ENCODE results near the gene GFRA1. TPM values are rescaled to one million over a fixed set of nuclear protein-coding genes. Genes with fewer than 3 reads are reported as not detected.

GFRA1 gene
- total and polyA plus RNA-seq, 2 of the 4 experiments (the other 2 are of a cell fraction): 9.1 to 9.3 TPM

DNA sequence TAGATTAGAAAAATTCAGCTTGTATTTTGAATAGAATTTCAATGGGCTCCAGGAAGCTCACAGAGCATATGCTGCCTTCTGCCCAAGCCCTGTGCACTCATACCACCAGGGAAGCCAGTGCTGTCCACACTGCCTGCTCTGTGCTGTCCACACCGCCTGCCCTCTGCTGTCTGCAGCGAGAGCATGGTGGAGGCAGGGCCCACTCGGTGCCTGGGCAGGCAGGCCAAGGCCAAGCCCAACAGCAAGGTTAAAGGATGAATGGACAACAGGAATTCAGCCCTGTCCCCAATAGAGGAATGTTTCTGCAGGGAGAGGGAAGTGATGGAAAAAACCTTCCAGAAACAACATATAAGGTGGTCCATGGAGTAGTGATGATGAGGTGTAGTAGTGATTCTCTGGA is 146.8 kb downstream of the GFRA1 start:
- Histone ChIP-seq H2AFZ (replicated peaks; ENCODE audit: low read length, poor library complexity) (no peak overlapping the region), H2BK20ac (ENCODE audit: low read depth, low read length) (no peak overlapping the region), H3K4me2 (ENCODE audit: low read depth, low read length) (no peak overlapping the region), H3K9me1 (ENCODE audit: insufficient read depth, low read length) (no peaks in the 10 kb centered on the region), H4K91ac (ENCODE audit: insufficient read depth, low read depth, low read length) (no peak overlapping the region), H3K27me3 (ENCODE audit: control insufficient read depth, insufficient read depth, low read length) (no peaks in the 10 kb centered on the region), H3K4me1 (ENCODE audit: control insufficient read depth, insufficient read depth, low read length) (no peaks in the 10 kb centered on the region), H4K8ac (ENCODE audit: low read depth in 2 of 2, low read length in 2 of 2) (no peak overlapping the region), H3K27ac (ENCODE audit: insufficient read depth, low read length) (no peak overlapping the region), H3K36me3 (ENCODE audit: control insufficient read depth, insufficient read depth, low read length) (no peaks in the 10 kb centered on the region), H4K5ac (ENCODE audit: low read depth, low read length) (no peak overlapping the region), H3K23ac (ENCODE audit: low read depth, low read length) (no peak overlapping the region), H2BK5ac (ENCODE audit: low read depth, low read length, poor library complexity, severe bottlenecking) (no peak overlapping the region), H3K56ac (ENCODE audit: extremely low read depth, insufficient read depth, low read length) (no peak overlapping the region), H4K20me1 (ENCODE audit: insufficient read depth, low read length) (no peaks in the 10 kb centered on the region), H2BK15ac (ENCODE audit: low read depth, low read length) (no peak overlapping the region), H2BK120ac (ENCODE audit: low read depth, low read length) (no peak overlapping the region), H3K4ac (ENCODE audit: low read depth, low read length) (no peak overlapping the region), H2AK5ac (ENCODE audit: low read depth, low read length) (no peak overlapping the region), H3K79me1 (ENCODE audit: low read depth in 1 of 2, low read length in 2 of 2) (no peaks in the 10 kb centered on the region), H2AK9ac (replicated peaks; ENCODE audit: low read depth, low read length, poor library complexity) (no peak overlapping the region), H3K18ac (ENCODE audit: low read depth, low read length) (no peak overlapping the region), H3K9ac (ENCODE audit: low read depth, low read length) (no peak overlapping the region), H3K4me3 (ENCODE audit: insufficient read depth, low read depth, low read length) (no peak overlapping the region), H3K14ac (replicated peaks; ENCODE audit: low read depth, low read length) (no peak overlapping the region), H3K9me3 (ENCODE audit: control insufficient read depth, insufficient read depth, low read length) (0 out of 2 replicates have a peak, but pooled peaks cover 5% of the 10 kb centered on the region)
- CTCF ChIA-PET: no interaction called here
- WGBS, 2 experiments (ENCODE audit: extremely low coverage in 2 of 2, insufficient read length in 1 of 2): 62% methylated on average over 3 of the region's 3 CpGs; no CpG with 5 or more reads in 1 of the 2 experiments
- dilution Hi-C loops (cut with HindIII; ENCODE audit: low sequenced_read_pairs, unreplicated experiment): no loop called here
- intact Hi-C loops (cut with micrococcal nuclease): no loop called here
- ATAC-seq (ENCODE audit: low read depth): no peak
- TF ChIP-seq POLR2A (IDR thresholded peaks at IDR 0.05; ENCODE audit: low read depth, low read length): no peak
- no peak for TF ChIP-seq MAZ (IDR thresholded peaks at IDR 0.05; ENCODE audit: borderline replicate concordance, low read depth, low read length)
- no peak for TF ChIP-seq NFE2L2 (IDR thresholded peaks at IDR 0.05; ENCODE audit: low read depth, low read length)
- TF ChIP-seq CEBPB (IDR thresholded peaks at IDR 0.05; ENCODE audit: low read depth, low read length): no peak
- no peak for TF ChIP-seq RCOR1 (IDR thresholded peaks at IDR 0.05; ENCODE audit: insufficient replicate concordance, low read length)
- TF ChIP-seq RAD21 (IDR thresholded peaks at IDR 0.05; ENCODE audit: low read length): no peak
- TF ChIP-seq, protein P1, sequence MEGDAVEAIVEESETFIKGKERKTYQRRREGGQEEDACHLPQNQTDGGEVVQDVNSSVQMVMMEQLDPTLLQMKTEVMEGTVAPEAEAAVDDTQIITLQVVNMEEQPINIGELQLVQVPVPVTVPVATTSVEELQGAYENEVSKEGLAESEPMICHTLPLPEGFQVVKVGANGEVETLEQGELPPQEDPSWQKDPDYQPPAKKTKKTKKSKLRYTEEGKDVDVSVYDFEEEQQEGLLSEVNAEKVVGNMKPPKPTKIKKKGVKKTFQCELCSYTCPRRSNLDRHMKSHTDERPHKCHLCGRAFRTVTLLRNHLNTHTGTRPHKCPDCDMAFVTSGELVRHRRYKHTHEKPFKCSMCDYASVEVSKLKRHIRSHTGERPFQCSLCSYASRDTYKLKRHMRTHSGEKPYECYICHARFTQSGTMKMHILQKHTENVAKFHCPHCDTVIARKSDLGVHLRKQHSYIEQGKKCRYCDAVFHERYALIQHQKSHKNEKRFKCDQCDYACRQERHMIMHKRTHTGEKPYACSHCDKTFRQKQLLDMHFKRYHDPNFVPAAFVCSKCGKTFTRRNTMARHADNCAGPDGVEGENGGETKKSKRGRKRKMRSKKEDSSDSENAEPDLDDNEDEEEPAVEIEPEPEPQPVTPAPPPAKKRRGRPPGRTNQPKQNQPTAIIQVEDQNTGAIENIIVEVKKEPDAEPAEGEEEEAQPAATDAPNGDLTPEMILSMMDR (conservative IDR thresholded peaks at IDR 0.05; ENCODE audit: low read depth, low read length): no peak
- POLR2A ChIA-PET (ENCODE audit: unreplicated experiment): no interaction called here
- in situ Hi-C loops (cut with MboI; ENCODE audit: low sequenced_read_pairs): no loop called here
- DNase-seq: no peak
- BruUV-seq (replicated peaks): no TSS peak
